ENCODE measurements around the gene SSC5D. TPM values are rescaled to one million over a fixed set of nuclear protein-coding genes. Genes with fewer than 3 reads are reported as not detected.

Gene SSC5D
- polyA plus RNA-seq, 4 donors = 1.9 to 7.0 (median 3.1) TPM

- no peak for DNase-seq (ENCODE audit: low read depth in 4 of 4, low spot score in 3 of 4)
Measured at GRCh38 chr19:55552620-55553019, 64.4 kb downstream of the SSC5D start.

DNA sequence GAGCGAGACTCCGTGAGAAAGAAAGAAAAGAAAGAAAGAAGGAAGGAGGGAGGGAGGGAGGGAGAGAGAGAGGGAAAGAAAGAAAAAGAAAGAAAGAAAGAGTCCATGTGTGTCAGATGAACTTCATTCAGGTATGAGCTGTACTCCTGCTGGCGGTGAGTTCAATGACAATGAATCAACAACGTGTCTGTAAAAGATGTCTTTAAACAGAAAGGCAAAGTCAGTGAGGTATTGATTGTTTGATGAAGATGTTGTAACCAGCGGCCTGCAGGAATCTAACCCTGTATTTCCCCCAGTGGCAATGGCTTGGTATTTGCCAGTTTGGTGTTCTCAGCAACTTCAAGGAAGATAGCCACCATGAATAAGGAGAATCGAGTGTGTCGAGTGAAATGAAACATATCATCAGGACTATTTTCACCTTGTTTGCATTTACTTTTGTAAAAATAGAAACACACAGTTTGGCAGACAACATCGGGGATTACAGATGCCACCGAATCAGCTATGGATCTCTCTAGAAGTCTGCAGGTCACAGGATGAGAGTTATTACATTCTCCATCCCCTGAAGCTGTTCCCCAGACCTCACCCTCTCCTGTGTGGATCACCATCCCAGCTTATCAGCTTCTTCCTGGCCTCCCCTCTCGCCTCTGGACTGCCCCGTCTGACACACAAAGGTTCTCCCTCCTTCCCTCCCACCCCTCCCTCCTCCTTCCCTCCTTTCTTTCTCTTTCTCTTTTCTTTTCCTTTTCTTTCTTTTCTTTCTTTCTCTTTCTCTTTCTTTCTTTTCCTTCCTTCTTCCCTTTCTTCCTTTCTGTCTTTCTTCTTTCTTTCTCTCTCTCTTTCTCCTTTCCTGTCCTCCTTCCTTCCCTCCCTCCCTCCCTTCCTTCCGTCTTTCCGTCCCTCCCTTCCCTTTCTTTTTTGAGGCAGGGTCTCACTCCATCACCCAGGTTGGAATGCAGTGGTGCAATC lies 65.3 kb downstream of the SSC5D start:
- no peak for DNase-seq (ENCODE audit: low read depth in 4 of 4, low spot score in 3 of 4)

DNA sequence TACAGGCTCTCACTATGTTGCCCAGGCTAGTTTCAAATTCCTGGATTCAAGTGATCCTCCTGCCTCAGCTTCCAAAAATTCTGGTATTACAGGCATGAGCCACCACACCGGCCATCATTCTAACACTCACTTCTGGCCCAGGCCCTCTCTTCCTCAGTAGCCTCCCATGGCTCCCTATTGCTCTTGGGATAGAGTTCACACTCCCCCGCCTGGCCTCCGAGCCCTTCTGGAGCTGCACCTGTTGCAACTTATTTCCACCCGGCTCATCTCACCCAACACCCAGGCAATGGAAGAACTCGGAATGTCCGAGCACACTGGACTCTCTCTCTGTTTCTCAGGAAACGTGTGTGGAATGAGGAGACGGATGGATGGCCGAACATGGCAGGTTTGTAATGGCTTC lies 66.1 kb downstream of the SSC5D start:
- DNase-seq (ENCODE audit: low read depth in 4 of 4, low spot score in 3 of 4) = no peak

GRCh38 chr19:55554741-55555152 lies 66.5 kb downstream of the SSC5D start:
- no peak for DNase-seq (ENCODE audit: low read depth in 4 of 4, low spot score in 3 of 4)

DNA sequence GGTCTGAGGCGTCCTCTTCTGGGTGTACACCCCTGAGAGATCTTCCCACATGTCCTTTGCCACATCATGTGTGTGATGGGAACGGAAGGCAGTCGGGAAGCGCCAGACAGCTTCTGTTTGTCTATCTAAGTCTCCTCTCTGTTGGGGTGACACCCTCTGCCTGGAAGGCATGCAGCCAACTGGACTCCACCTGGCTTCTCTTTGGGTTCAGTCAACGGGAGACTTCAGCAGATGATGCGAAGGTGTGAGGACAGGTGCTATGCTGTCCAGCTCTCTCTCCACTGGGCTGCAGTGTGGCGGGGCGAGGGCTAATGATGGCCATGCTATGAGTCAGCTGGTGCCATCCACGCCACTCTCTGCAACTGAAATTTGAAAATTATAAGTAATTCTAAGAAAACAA lies 71.4 kb downstream of the SSC5D start:
- no peak for DNase-seq (ENCODE audit: low read depth in 4 of 4, low spot score in 3 of 4)

GRCh38 chr19:55563261-55563690 lies 75.0 kb downstream of the SSC5D start:
- DNase-seq (ENCODE audit: low read depth in 4 of 4, low spot score in 3 of 4) = no peak

DNA sequence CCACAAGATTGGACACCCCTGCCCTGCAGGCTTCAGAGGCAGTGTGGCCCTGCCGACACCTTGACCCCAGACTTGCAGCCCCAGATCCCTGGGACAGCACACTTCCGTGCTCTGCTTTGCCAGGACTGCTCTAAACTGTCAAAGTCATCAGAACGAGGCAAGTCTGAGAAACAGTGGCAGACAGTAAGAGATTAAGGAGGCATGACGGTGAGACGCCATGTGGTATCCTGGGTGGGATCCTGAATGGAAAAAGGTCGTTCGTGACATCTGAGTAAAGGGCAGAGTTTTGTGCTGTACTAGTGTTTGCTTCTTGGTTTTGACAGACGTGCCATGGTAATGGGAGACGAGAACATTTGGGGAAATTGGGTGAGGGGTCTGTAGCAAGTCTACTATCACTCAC lies 78.6 kb downstream of the SSC5D start:
- no peak for DNase-seq (ENCODE audit: low read depth in 4 of 4, low spot score in 3 of 4)

- DNase-seq (ENCODE audit: low read depth in 4 of 4, low spot score in 3 of 4) = no peak
Measured at GRCh38 chr19:55567708-55568328, 79.6 kb downstream of the SSC5D start.

Other genes with a start within 250 kb of the SSC5D start
- 10 to 100 TPM; 30.0 to 58.5 (median 41.8) TPM for gene PPP6R1, start 229.4 kb upstream of the SSC5D start, polyA plus RNA-seq (ENCODE audit: insufficient read length in 4 of 4)
- gene HSPBP1, start 208.3 kb upstream of the SSC5D start, polyA plus RNA-seq (ENCODE audit: insufficient read length in 4 of 4) = 10 to 100 TPM; 20.7 to 46.5 (median 25.4) TPM
- 10 to 100 TPM; 12.8 to 20.6 (median 15.5) TPM for gene BRSK1, start 204.4 kb upstream of the SSC5D start, polyA plus RNA-seq (ENCODE audit: insufficient read length in 4 of 4)
- 1 to 10 TPM in 2 of 4 donors, under 1 TPM in 2; 0.80 to 2.0 (median 1.0) TPM for gene TMEM150B, start 163.1 kb upstream of the SSC5D start, polyA plus RNA-seq (ENCODE audit: insufficient read length in 4 of 4)
- 10 to 100 TPM; 13.3 to 33.5 (median 17.0) TPM for gene KMT5C, start 148.6 kb upstream of the SSC5D start, polyA plus RNA-seq (ENCODE audit: insufficient read length in 4 of 4)
- 1 to 10 TPM in 2 of 4 donors, under 1 TPM in 2; 0.49 to 1.5 (median 0.83) TPM for gene COX6B2, start 133.7 kb upstream of the SSC5D start, polyA plus RNA-seq (ENCODE audit: insufficient read length in 4 of 4)
- under 1 TPM; 0.13 to 0.31 (median 0.17) TPM for gene GARIN5B, start 125.2 kb upstream of the SSC5D start, polyA plus RNA-seq (ENCODE audit: insufficient read length in 4 of 4)
- 1 to 10 TPM in 2 of 4 donors, under 1 TPM in 2; 0.79 to 1.7 (median 1.1) TPM for gene IL11, start 118.0 kb upstream of the SSC5D start, polyA plus RNA-seq (ENCODE audit: insufficient read length in 4 of 4)
- gene TMEM190, start 111.6 kb upstream of the SSC5D start, polyA plus RNA-seq (ENCODE audit: insufficient read length in 4 of 4) = under 1 TPM in 2 of 4 donors, not detected in 2; 0.72 to 0.76 TPM
- 1 to 10 TPM in 1 of 4 donors, under 1 TPM in 3; 0.31 to 2.2 (median 0.49) TPM for gene TMEM238, start 104.1 kb upstream of the SSC5D start, polyA plus RNA-seq (ENCODE audit: insufficient read length in 4 of 4)
- gene RPL28, start 102.5 kb upstream of the SSC5D start, polyA plus RNA-seq (ENCODE audit: insufficient read length in 4 of 4) = 1,000 to 10,000 TPM in 2 of 4 donors, 100 to 1,000 TPM in 2; 965 to 1,435 (median 1,000) TPM
- 10 to 100 TPM; 42.3 to 56.0 (median 48.8) TPM for gene UBE2S, start 80.6 kb upstream of the SSC5D start, polyA plus RNA-seq (ENCODE audit: insufficient read length in 4 of 4)
- under 1 TPM; 0.13 to 0.33 (median 0.22) TPM for gene SHISA7, start 45.1 kb upstream of the SSC5D start, polyA plus RNA-seq (ENCODE audit: insufficient read length in 4 of 4)
- gene ISOC2, start 26.8 kb upstream of the SSC5D start, polyA plus RNA-seq (ENCODE audit: insufficient read length in 4 of 4) = 10 to 100 TPM; 30.2 to 52.6 (median 33.0) TPM
- gene C19orf85, start 23.7 kb upstream of the SSC5D start, polyA plus RNA-seq (ENCODE audit: insufficient read length in 4 of 4) = not detected
- 1 to 10 TPM; 2.1 to 5.3 (median 3.2) TPM for gene ZNF628, start 11.8 kb upstream of the SSC5D start, polyA plus RNA-seq (ENCODE audit: insufficient read length in 4 of 4)
- 10 to 100 TPM; 31.4 to 56.7 (median 46.4) TPM for gene NAT14, start 3.2 kb upstream of the SSC5D start, polyA plus RNA-seq (ENCODE audit: insufficient read length in 4 of 4)
- under 1 TPM; 0.36 to 0.96 (median 0.80) TPM for gene SBK2, start 48.7 kb downstream of the SSC5D start, polyA plus RNA-seq (ENCODE audit: insufficient read length in 4 of 4)
- under 1 TPM in 1 of 4 donors, not detected in 3; 0.15 TPM for gene SBK3, start 57.1 kb downstream of the SSC5D start, polyA plus RNA-seq (ENCODE audit: insufficient read length in 4 of 4)
- gene ZNF579, start 92.4 kb downstream of the SSC5D start, polyA plus RNA-seq (ENCODE audit: insufficient read length in 4 of 4) = 10 to 100 TPM; 12.8 to 22.2 (median 14.1) TPM
- gene FIZ1, start 111.1 kb downstream of the SSC5D start, polyA plus RNA-seq (ENCODE audit: insufficient read length in 4 of 4) = 10 to 100 TPM; 19.0 to 24.4 (median 19.7) TPM
- gene ZNF524, start 111.9 kb downstream of the SSC5D start, polyA plus RNA-seq (ENCODE audit: insufficient read length in 4 of 4) = 10 to 100 TPM in 1 of 4 donors, 1 to 10 TPM in 3; 4.6 to 13.3 (median 6.7) TPM
- 10 to 100 TPM in 1 of 4 donors, 1 to 10 TPM in 3; 6.8 to 13.0 (median 7.9) TPM for gene ZNF865, start 117.2 kb downstream of the SSC5D start, polyA plus RNA-seq (ENCODE audit: insufficient read length in 4 of 4)
- gene ZNF784, start 136.1 kb downstream of the SSC5D start, polyA plus RNA-seq (ENCODE audit: insufficient read length in 4 of 4) = 10 to 100 TPM in 2 of 4 donors, 1 to 10 TPM in 2; 5.3 to 14.2 (median 9.9) TPM
- 10 to 100 TPM; 36.3 to 63.9 (median 38.9) TPM for gene ZNF580, start 152.6 kb downstream of the SSC5D start, polyA plus RNA-seq (ENCODE audit: insufficient read length in 4 of 4)
- 10 to 100 TPM; 19.1 to 32.4 (median 23.7) TPM for gene ZNF581, start 155.2 kb downstream of the SSC5D start, polyA plus RNA-seq (ENCODE audit: insufficient read length in 4 of 4)
- 10 to 100 TPM; 14.5 to 29.6 (median 19.3) TPM for gene CCDC106, start 159.8 kb downstream of the SSC5D start, polyA plus RNA-seq (ENCODE audit: insufficient read length in 4 of 4)
- gene U2AF2, start 166.6 kb downstream of the SSC5D start, polyA plus RNA-seq (ENCODE audit: insufficient read length in 4 of 4) = 100 to 1,000 TPM; 146 to 227 (median 159) TPM
- gene EPN1, start 186.8 kb downstream of the SSC5D start, polyA plus RNA-seq (ENCODE audit: insufficient read length in 4 of 4) = 100 to 1,000 TPM in 2 of 4 donors, 10 to 100 TPM in 2; 66.6 to 152 (median 94.9) TPM
- under 1 TPM in 2 of 4 donors, not detected in 2; 0.04 to 0.10 TPM for gene NLRP9, start 250.0 kb downstream of the SSC5D start, polyA plus RNA-seq (ENCODE audit: insufficient read length in 4 of 4)